HG03432 (cell line): ENCODE measurements around the gene COX7A2.

Source experiments
- ATAC-seq: cut with Tn5 transposase; IDR thresholded peaks from one replicate; pipeline ENCODE4 v1.9.1; 2021; ENCODE audit warnings: mild to moderate bottlenecking, moderate library complexity; ENCODE audit not compliant: unreplicated experiment

The COX7A2 gene

DNA sequence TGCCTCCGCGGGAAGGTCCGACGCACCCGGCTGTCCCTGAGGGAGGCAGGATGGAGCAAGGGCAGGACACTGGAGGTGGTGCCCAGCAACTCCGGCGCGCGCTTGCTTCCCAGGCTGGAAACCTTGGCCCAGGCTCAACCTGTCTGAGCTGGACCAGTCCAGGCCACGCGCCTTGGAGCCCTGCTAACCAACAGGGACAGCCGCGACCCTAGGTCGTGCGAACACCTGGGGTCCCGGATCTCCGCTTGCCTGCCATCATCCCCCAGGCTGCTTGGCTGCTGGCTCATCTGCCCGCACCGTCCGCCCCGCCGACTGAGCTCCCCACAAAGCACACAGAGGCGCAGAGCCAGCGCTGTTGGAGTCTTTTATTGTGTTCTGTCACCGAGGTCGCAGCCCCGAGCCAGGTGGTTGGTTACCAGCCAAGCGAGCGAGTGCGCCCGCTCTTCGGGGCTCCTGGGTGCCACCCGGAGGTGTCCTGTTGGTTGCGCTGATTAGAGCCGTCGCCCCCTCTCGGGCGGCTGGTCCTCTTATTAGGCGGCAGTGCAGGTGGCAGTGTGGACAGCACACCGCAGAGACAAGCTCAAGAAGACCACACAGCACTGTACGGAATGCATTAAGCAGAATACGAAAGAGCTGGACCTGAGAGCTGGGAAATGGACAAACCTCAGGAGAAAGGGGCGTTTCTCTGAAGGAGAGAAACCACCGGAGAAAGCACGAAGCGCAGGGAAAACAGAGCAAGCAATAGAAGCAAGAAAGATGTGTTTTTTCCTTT is 41.5 kb downstream of the COX7A2 start:
- no peak for ATAC-seq

DNA sequence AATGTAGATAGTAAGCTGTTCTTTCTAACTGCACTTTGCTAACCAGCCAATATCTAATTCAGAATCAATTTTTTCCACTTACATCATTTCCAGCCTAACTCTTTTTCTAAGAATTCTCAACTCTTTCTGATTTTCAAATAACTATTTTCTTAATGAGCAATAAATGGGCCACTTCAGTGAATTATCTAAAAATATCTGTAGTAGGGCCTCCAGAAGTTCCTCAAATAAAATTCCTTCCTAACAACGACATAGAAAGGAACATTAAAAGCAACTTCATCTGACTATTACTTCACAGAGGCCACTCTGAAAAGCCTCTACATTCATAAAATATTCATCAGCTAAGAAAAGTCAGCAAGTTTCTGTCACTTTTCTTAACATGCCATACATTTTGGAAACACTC is 42.6 kb downstream of the COX7A2 start:
- ATAC-seq: no peak

DNA sequence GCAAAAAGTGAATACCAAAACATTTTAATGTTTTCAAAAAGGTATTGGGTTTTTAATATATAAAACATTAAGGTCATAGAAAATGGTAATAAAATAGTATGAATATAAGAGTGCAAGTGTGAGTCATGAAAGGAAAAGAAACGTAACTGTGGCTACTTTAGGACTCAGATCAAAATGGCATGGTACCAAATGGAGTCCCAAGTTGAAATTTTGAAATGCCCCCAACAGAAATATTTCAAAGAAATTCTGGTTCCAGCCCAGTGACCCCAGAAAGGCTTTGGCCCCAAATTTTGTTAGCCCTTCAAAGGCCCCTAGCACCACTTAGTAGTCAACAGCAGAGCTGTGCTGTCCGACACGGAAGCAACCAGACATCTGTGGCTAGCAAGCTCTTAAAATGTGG is 43.7 kb downstream of the COX7A2 start:
- no peak for ATAC-seq

DNA sequence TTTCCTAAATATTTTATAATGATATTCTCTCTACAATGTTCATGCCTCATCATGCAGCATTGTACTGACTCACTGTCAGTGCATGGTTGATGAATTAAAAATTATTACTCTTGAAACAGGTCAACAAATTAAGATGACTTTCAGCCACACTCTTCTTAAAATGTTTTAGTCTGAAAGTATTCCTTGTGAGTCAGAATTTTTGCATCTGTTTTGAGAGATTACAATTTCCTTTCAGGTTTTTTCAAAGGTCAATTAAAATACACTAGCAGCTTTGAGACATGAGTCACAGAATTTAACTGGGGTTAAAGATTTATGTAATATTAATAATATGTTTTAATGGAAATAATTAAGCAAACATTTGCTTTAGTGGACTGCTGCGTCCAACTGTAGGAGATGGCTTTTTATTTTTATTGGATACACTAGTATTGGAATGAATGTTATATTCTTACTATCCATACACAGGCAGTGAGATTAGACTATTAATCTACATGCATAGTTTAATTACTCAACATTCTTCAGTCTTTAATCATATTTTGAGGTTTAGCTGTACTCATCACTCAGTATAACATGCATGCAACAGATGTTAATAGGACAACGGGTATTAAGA is 47.4 kb downstream of the COX7A2 start:
- ATAC-seq: no peak

DNA sequence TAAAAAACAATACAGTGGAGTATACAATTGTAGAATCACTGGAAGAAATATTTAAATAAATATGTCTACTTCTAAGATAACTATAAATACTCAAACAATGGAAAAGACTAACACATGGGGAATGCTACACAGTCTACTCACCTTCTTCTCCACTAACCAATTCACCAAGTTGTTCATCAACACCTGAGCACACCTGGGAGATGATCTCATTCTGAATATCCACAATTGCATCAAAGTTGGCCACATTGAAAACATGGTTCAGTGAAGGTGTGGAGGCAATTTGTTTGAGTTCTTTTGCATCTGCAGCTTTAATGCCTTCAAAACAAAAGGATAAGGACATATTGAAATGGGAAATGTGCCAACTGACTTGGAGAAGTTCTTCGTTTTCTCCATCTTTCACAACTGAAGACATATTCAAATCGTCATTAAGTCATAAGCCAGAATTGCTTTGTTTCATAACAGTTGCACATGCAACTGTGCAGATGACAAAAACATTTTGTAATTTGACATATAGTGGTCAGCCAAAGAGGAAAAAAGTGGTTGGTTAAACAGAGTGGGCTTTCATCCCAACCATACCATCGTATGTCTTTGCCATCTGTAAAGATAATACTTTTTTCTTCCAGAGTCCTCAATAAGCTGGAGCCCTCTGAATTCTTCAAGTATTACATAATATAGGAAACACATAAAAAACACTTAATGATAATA is 55.2 kb downstream of the COX7A2 start:
- ATAC-seq: no peak
